T47D (cell line): ENCODE measurements around the gene MT1F.

Experiments
- DNase-seq, 2 experiments: peaks; one replicate each; pipeline versions ENCODE4 v3.0.0 to v3.0.0-alpha.2; 2011 to 2012; ENCODE audit warnings: low read depth in 1 of 2, low spot score in 1 of 2
- JUND ChIP-seq: IDR thresholded peaks from 2 replicates; pipeline ENCODE4 v1.6.1; 2012; ENCODE audit warnings: low read depth
- in situ Hi-C: cut with HindIII; loops from 2 replicates; pipeline ENCODE4 v1.10.0; 2016; ENCODE audit warnings: low sequenced_read_pairs, low pct_unique_long_range_greater_than_20kb

Gene MT1F

GRCh38 chr16:56630134-56630533 is 27.6 kb upstream of the MT1F start:
- TF ChIP-seq JUND, result no peak
- in situ Hi-C loops, result no loop called here
- no peak for DNase-seq

- in situ Hi-C loops, result no loop called here
- DNase-seq, result no peak
Observed at GRCh38 chr16:56631197-56631596, 26.6 kb upstream of the MT1F start.

GRCh38 chr16:56631832-56632155 is 26.0 kb upstream of the MT1F start:
- in situ Hi-C loops, result no loop called here
- DNase-seq, result no peak
- TF ChIP-seq JUND, result no peak

More at GRCh38 chr16:56631197-56631596, 26.6 kb upstream of the MT1F start:
- no peak for TF ChIP-seq JUND

GRCh38 chr16:56632156-56632847 is 25.5 kb upstream of the MT1F start, which contains the start of gene MT1M:
Gene MT1M, plus strand, starts transcription at chr16:56632659. Its CDS starts 73 bp downstream, at chr16:56632732.
- TF ChIP-seq JUND, result no peak
- in situ Hi-C loops, result no loop called here
- DNase-seq, result no peak

- no peak for TF ChIP-seq JUND
- no peak for DNase-seq
- in situ Hi-C loops, result no loop called here
Observed at GRCh38 chr16:56632848-56633365, 24.9 kb upstream of the MT1F start.

- in situ Hi-C loops, result no loop called here
- DNase-seq, result no peak
- no peak for TF ChIP-seq JUND
Observed at GRCh38 chr16:56633535-56633934, 24.2 kb upstream of the MT1F start.

- DNase-seq, result no peak
- no peak for TF ChIP-seq JUND
- in situ Hi-C loops, result no loop called here
Observed at GRCh38 chr16:56634715-56635440, 22.9 kb upstream of the MT1F start.

GRCh38 chr16:56635441-56635967 is 22.3 kb upstream of the MT1F start:
- no peak for DNase-seq
- TF ChIP-seq JUND, result no peak
- in situ Hi-C loops, result no loop called here

GRCh38 chr16:56636616-56637413 is 20.9 kb upstream of the MT1F start:
- in situ Hi-C loops, result no loop called here
- TF ChIP-seq JUND, result no peak
- no peak for DNase-seq

GRCh38 chr16:56637814-56638750 is 19.7 kb upstream of the MT1F start, which contains the start of gene MT1A:
Gene MT1A, plus strand, starts transcription at chr16:56638666. Its CDS starts 73 bp downstream, at chr16:56638739.
- in situ Hi-C loops, result no loop called here
- DNase-seq, result no peak
- TF ChIP-seq JUND, result no peak

GRCh38 chr16:56639045-56639444 is 18.7 kb upstream of the MT1F start:
- TF ChIP-seq JUND, result no peak
- in situ Hi-C loops, result no loop called here
- DNase-seq, result no peak
